Mucosa of rectum (tissue), 2 donors: Measurements from ENCODE around the gene AFDN.

ENCODE experiments used
- H3K27ac ChIP-seq, 2 donors: one replicate each; pipeline ENCODE4 v1.7.0; 2013; ENCODE audit warnings: inconsistent platforms in 2 of 2, low read depth in 2 of 2, low read length in 2 of 2
- H3K27me3 ChIP-seq, 2 donors: one replicate each; pipeline ENCODE4 v1.7.0; 2013; ENCODE audit warnings: low read length in 2 of 2; ENCODE audit not compliant: control insufficient read depth in 2 of 2, insufficient read depth in 2 of 2
- H3K36me3 ChIP-seq, 2 donors: one replicate each; pipeline ENCODE4 v1.7.0; 2013; ENCODE audit warnings: low read length in 2 of 2; ENCODE audit not compliant: control insufficient read depth in 2 of 2, insufficient read depth in 2 of 2
- H3K4me1 ChIP-seq, 2 donors: one replicate each; pipeline ENCODE4 v1.7.0; 2013; ENCODE audit warnings: low read length in 2 of 2, mild to moderate bottlenecking in 1 of 2; ENCODE audit not compliant: control insufficient read depth in 2 of 2, insufficient read depth in 2 of 2
- H3K4me3 ChIP-seq, 2 donors: one replicate each; pipeline ENCODE4 v1.7.0; 2013; ENCODE audit warnings: low read length in 2 of 2
- H3K9ac ChIP-seq, 2 donors: one replicate each; pipeline ENCODE4 v1.7.0; 2013; ENCODE audit warnings: low read length in 2 of 2, low read depth in 1 of 2, mild to moderate bottlenecking in 1 of 2
- H3K9me3 ChIP-seq, 2 donors: one replicate each; pipeline ENCODE4 v1.7.0; 2013; ENCODE audit warnings: low read length in 2 of 2; ENCODE audit not compliant: control insufficient read depth in 2 of 2
- donor health status: healthy.
- donor health status: Normal muscosa, but diverticular disease.

The AFDN gene

DNA sequence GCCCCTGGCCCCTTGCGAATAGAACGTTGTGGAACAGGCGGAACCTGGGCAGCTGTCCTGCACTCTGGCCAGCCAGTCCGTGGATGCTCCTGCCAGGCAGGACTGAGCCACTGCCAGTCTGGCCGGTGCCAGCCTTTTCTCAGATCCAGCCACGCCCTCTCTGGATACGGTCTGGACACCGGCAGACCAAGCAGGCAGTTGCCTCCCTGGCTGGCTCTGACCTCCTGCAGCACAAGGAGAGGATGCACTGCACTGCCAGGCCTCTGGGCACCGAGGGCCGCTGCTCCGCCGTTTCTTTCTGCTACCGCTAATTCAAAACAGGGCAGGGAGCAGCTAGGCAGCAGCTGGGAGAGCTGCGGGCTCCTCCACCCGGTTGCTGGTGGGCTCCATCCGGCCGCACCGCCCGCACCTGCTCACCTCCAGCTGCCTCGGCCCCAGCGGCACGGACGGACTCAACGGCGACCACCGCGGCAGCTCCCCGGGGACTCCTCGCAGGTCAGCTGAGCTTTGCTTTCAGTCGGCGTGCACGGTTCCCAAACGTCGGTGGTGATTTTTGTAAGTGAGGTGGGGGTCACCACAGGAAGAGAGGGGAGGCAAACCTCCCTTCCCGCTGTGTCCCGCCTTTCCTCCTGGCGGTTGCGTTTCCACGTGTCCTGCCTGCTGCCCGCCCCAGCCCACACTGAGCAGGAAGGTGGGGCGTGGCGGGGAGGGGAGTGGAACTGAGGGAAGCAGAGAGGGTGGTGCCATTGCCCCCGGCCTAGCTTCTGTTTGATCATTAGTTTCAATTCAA is 30.3 kb upstream of the AFDN start:
- Histone ChIP-seq H3K9me3 (no peaks in the 10 kb centered on the region), H3K27ac (peak overlapping the region; percentile 25 to 77), H3K4me3 (peak overlapping the region; percentile 62 to 66), H3K27me3 (no peaks in the 10 kb centered on the region), H3K36me3 (no peaks in the 10 kb centered on the region), H3K4me1 (peaks cover 8 to 44% of the 10 kb centered on the region in 2 donors), H3K9ac (peak overlapping the region in 1 of 2 donors; percentile 66)

DNA sequence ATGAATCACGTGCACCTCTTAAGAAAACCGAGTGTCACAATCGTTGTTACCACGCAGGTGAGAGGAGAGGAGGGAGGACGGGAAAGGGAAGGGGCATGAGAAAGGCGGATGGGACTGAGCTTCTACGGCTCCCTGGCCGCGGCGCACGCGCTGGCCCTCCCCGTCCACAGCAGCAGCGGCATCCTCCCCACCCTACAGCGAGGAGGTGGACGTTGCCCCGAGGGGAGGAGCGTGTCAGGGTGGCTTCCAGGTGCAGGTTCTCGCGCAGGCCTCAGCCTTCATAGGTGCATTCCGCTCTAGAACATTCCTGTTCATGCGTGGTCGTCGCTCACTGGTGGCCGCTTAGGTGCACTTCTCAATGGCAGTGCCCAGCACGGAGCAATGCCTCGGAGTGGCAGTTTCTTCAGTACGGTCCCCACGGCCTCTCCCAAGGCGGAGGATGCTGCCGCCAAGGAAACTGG is 29.7 kb upstream of the AFDN start:
- no peaks in the 10 kb centered on the region for H3K9me3 ChIP-seq
- peak overlapping the region; percentile 25 to 77 for H3K27ac ChIP-seq
- no peaks in the 10 kb centered on the region for H3K36me3 ChIP-seq
- peaks cover 8 to 44% of the 10 kb centered on the region in 2 donors for H3K4me1 ChIP-seq
- H3K4me3 ChIP-seq, result peak overlapping the region; percentile 62 to 66
- peak overlapping the region in 1 of 2 donors; percentile 66 for H3K9ac ChIP-seq
- H3K27me3 ChIP-seq, result no peaks in the 10 kb centered on the region

- H3K36me3 ChIP-seq, result no peaks in the 10 kb centered on the region
- H3K9ac ChIP-seq, result peak overlapping the region in 1 of 2 donors; percentile 66
- peaks cover 8 to 43% of the 10 kb centered on the region in 2 donors for H3K4me1 ChIP-seq
- no peaks in the 10 kb centered on the region for H3K27me3 ChIP-seq
- no peaks in the 10 kb centered on the region for H3K9me3 ChIP-seq
- peak overlapping the region in 1 of 2 donors; percentile 66 for H3K4me3 ChIP-seq
- H3K27ac ChIP-seq, result peak overlapping the region; percentile 25 to 77
These were observed 29.0 kb upstream of the AFDN start for GRCh38 chr6:167797476-167798265.

GRCh38 chr6:167798453-167798852 is 28.3 kb upstream of the AFDN start:
- Histone ChIP-seq H3K36me3 (no peaks in the 10 kb centered on the region), H3K4me1 (peaks cover 8 to 38% of the 10 kb centered on the region in 2 donors), H3K9ac (no peak overlapping the region), H3K4me3 (no peak overlapping the region), H3K27ac (no peak overlapping the region), H3K27me3 (no peaks in the 10 kb centered on the region), H3K9me3 (no peaks in the 10 kb centered on the region)

DNA sequence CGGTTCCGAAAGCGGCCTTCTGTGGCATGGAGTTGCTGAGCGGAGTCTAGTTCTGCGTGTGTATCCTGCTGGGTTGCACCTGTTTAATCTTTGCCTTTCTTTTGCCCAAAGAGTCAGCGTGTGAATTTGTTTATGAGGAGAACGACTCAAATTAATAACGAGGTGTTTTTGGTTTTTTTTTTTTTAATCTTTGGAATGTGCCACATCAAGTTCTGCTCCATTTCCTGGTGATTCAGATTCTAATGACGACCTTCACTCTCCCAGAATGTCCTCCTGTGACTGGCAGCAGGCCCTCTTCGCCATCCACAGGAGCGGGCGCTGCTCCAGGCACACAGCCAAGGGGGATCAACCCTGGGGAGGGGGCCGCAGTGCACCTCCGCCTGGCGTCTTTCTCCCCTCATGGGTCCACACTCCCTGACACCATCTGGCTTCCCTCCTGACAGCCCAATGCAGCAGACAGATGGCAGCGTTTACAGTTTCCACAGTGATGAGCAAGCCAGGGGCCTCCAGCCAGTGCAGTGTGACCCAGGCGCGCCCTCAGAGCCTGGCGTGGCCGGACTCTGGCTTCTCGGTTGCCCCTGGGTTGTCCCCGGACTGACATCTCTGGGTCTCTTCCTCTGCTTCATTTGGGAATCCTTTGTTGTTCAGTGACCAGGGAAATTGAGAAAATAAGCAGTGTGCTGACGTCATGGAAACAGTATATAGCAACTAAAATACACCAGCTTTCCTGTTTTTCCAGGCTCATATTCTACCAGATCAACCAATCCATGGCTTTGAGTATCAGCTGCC is 27.5 kb upstream of the AFDN start:
- H3K27me3 ChIP-seq, result no peaks in the 10 kb centered on the region
- H3K4me1 ChIP-seq, result peaks cover 8 to 32% of the 10 kb centered on the region in 2 donors
- H3K9me3 ChIP-seq, result no peaks in the 10 kb centered on the region
- no peak overlapping the region for H3K4me3 ChIP-seq
- H3K36me3 ChIP-seq, result no peaks in the 10 kb centered on the region
- no peak overlapping the region for H3K27ac ChIP-seq
- H3K9ac ChIP-seq, result no peak overlapping the region

GRCh38 chr6:167800549-167800948 is 26.2 kb upstream of the AFDN start:
- Histone ChIP-seq H3K9me3 (no peaks in the 10 kb centered on the region), H3K27ac (no peak overlapping the region), H3K36me3 (no peaks in the 10 kb centered on the region), H3K4me1 (peaks cover 8 to 28% of the 10 kb centered on the region in 2 donors), H3K9ac (no peak overlapping the region), H3K27me3 (no peaks in the 10 kb centered on the region), H3K4me3 (no peak overlapping the region)

DNA sequence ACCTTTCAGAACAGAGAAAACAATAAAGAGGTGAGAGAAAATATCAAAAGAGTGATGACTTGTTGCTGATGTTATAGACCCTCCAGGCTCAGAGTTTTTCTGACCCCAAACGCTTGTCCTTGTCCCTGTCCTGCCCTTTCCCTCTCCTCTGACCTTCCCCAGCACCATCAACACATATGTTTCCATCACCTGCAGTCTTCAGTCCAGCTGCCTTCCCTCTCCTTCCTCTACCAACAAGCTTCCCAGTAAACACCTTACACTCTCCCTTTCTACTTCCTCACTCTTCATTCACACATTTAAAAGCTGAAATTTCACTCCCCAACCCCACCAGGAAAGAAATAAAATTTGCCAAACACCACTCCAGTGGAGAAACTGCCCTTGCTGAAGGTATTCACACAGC is 25.4 kb upstream of the AFDN start:
- no peak overlapping the region for H3K4me3 ChIP-seq
- H3K27me3 ChIP-seq, result no peaks in the 10 kb centered on the region
- H3K4me1 ChIP-seq, result peaks cover 8 to 29% of the 10 kb centered on the region in 2 donors
- no peak overlapping the region for H3K27ac ChIP-seq
- no peaks in the 10 kb centered on the region for H3K9me3 ChIP-seq
- no peak overlapping the region for H3K9ac ChIP-seq
- H3K36me3 ChIP-seq, result no peaks in the 10 kb centered on the region

- Histone ChIP-seq H3K27ac (no peak overlapping the region), H3K36me3 (no peaks in the 10 kb centered on the region), H3K4me3 (no peak overlapping the region), H3K9me3 (no peaks in the 10 kb centered on the region), H3K9ac (no peak overlapping the region), H3K4me1 (peaks cover 8 to 31% of the 10 kb centered on the region in 2 donors), H3K27me3 (no peaks in the 10 kb centered on the region)
These were observed 24.4 kb upstream of the AFDN start for GRCh38 chr6:167802339-167802738.

DNA sequence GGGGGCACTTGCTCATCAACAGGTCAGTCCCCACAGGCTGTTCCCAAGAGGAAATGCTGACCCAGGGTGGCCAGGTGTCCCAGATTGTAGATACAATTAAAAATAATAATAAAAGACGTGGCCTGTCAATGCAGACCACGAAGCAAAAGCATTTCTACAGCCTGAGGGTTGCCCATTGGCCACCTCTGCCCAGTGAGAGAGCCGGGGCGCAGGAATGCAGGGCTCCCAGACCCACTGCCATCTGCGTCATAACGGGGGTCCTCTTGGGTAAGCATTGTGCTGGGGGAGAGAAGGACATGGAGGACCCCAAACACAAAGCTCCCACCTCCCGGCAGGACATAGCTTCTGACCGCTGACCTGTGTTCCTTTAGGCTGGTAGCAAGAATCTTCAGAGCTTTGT is 22.9 kb upstream of the AFDN start:
- H3K27me3 ChIP-seq, result no peaks in the 10 kb centered on the region

More for the DNA sequence above, 22.9 kb upstream of the AFDN start:
- Histone ChIP-seq H3K27ac (no peak overlapping the region), H3K9ac (no peak overlapping the region), H3K4me1 (peaks cover 8 to 26% of the 10 kb centered on the region in 2 donors), H3K4me3 (no peak overlapping the region), H3K36me3 (no peaks in the 10 kb centered on the region), H3K9me3 (no peaks in the 10 kb centered on the region)
